GM21723 (cell line): Measurements from ENCODE around the gene CAMK1D.
A peak's percentile ranks its signal among the peaks of the same experiment; 100 is the strongest.
"Not testable (repeated sequence)": the region's sequence is repeated elsewhere in the genome, so short reads cannot be mapped to it uniquely, and the experiment has no call there.

ENCODE experiments used
- ATAC-seq: cut with Tn5 transposase; IDR thresholded peaks from one replicate; pipeline ENCODE4 v1.9.1; 2021; ENCODE audit warnings: mild to moderate bottlenecking, moderate library complexity; ENCODE audit not compliant: unreplicated experiment

Gene CAMK1D

DNA sequence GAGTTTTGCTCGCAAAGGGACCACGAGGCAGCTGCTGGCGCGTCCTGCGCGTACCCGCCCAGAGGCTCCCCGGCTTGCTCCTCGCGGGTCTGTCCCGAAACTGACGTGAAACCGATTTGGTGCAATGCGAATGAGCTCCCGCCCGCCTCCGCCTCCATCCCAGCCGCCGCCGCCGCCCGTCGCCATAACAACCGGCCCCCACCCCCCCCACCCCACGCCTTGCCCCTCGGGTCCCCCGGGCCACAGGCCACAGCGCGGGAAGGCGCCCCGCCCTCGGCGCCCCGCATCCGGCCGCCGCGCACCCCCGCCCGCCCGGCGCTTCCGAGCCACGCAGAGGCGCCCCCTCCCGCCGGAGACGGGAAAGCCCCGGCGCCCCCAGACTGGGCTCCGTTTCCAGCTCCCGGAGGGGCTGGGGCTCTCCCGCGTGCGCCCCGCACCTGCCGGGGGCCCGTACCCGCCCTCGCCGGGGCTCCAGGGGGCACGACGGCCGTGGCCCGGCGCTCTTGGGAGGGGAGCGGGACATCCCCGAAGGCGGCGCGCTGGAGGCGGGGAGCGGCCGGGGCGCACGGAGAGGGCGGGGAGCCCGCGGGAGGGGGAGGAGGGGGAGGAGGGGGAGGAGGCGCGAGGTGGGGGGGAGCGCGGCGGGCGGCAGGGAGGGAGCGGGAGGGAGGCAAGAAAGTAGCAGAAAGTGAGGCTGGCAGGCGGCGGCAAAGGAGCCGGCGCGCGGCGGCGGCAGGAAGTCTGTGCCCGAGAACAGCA is at the start of gene CAMK1D:
CAMK1D (plus strand) TSS at position 678 of the 759 bp plus-strand sequence.
- peak; percentile 43 for ATAC-seq

DNA sequence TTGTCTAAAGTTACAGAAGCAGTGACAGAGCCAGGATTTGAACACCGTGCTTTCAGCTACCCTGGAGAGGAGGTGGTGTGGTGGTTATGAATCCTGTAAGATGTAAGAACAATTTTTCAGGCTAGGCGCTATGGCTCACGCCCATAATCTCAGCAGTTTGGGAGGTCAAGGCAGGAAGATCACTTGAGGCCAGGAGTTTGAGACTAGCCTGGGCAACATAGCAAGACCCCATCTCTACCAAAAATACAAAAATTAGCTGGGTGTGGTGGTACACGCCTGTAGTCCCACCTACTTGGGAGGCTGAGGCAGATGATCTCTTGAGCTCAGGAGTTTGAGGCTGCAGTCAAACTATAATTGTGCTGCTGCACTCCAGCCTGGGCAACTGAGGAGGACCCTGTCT is 48.3 kb upstream of the CAMK1D start:
- ATAC-seq, result not testable (repeated sequence)

DNA sequence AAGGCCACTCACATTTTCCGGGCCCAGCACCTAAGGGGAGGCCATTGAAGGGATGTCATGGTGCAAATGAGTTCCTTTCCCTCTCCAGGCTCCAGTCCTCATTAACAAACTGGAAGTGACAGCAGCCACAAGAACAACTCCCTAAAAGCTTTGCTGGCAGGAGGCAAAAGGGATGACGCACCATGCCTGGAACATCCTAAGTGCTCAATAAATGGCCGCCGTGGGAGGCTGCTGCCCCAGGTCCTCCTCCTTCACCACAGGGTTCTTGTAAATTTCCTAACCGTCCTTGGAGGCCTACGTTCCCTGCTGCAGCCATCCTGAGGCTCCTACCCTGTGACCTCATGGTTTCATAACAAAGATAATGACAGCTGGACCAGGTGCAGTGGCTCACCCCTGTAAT is 41.3 kb upstream of the CAMK1D start:
- no peak for ATAC-seq

DNA sequence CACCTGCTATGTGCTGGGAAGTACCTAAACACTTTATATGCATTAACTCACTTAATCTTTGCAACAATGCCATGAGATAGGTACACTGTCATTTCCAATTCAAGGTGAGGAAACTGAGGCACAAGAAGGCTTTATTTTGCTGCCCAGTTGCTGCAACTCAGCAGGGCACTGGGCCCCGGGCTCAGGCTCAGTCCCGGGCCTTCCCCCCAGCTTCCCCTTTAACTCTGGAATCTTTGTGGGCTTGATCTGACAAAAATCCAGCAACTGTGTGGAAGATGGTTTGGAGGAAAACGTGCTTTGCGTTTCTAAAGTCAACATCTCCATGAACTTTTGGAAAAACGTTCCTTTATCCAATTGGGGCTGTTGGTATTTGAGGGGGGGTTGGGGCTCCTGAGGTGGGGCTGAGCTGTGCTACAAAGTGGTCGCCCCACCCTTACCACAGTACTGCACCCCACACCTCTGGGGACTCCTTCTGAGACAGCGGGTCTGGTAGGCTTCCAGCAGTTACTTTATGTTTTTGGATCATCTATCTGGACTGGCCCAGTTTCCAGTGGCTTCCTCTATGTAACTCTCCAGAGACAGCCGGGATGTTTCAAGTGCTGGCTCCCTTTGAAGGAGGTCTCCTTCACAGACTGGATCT is 40.5 kb upstream of the CAMK1D start:
- no peak for ATAC-seq

DNA sequence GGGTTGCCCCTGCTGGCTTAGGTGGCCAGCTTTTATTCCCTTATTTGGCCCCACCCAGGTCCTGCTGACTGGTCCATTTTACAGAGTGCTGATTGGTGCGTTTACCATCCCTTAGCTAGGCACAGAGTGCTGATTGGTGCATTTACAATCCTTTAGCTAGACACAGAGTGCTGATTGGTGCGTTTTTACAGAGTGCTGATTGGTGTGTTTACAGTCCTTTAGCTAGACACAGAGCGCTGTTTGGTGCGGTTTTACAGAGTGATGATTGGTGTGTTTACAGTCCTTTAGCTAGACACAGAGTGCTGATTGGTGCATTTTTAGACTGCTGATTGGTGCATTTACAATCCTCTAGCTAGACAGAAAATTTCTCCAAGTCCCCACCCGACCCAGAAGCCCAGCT is 39.6 kb upstream of the CAMK1D start:
- not testable (repeated sequence) for ATAC-seq

DNA sequence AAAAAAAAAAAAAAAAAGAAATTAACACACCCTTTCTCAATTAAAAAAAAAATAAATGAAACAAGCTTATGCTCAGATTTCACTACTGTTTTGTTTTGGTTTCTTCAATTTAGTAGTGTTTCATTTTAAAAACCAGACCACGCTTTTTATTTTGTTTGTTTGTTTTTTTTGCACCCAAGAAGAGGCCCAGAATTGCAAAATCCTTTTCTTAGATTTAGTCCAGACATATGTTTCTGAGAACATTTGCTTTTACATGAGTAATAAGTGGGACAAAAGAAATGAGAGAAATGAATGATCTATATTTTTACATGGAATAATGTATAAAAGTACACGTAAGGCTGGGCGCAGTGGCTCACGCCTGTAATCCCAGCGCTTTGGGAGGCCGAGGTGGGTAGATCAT is 34.5 kb upstream of the CAMK1D start:
- ATAC-seq, result no peak

DNA sequence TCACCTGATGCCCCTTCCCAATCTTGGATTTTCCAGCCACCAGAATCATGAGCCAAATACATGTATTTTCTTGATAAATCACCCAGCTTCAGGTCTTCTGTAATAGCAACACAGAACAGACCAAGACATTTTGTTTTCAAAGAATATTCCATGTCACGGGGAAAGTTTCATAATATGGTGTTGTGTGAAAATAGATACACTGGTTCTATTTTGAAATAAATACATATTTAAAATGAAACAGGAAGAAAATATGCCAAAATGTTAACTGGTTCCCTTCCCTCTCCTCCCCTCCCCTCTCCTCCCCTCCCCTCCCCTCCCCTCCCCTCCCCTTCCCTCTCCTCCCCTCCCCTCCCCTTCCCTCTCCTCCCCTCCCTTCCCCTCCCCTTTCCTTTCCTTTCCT is 30.3 kb upstream of the CAMK1D start:
- ATAC-seq, result no peak

DNA sequence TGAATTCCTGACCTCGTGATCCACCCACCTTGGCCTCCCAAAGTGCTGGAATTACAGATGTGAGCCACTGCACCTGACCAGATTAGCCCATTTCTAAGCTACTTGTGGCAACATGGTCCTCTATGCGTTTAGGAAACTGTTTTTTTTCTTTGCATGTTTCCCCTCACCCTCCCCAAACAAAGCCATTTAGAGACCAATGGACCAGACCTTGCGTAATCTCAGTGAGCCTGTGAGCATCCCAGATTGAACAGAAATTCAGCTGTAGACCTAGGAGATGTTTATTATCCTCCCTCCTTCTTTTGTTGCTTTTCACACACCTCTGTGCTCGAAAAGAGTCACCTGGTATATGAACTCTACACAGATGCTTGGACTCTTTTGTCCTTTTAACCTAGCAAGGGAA is 28.5 kb upstream of the CAMK1D start:
- ATAC-seq, result no peak

DNA sequence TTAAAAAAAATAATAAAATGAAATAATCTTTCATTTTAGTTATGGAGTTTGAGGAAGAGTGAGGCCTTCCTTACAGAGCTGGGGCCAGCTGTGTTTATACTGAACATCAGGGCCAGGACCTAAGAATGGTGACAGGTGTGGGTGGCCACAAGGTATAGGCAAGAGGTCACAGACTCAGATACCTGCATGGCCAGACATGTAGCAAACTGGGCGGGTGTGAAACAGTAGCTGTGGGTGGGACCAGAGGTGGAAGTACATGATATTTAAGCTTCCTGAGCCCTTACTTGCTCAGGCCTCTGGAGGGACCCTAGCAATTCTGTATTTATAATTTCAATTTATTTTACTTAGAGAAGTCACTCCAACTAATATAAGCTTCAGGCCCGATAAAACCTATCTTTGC is 27.7 kb upstream of the CAMK1D start:
- ATAC-seq, result no peak

DNA sequence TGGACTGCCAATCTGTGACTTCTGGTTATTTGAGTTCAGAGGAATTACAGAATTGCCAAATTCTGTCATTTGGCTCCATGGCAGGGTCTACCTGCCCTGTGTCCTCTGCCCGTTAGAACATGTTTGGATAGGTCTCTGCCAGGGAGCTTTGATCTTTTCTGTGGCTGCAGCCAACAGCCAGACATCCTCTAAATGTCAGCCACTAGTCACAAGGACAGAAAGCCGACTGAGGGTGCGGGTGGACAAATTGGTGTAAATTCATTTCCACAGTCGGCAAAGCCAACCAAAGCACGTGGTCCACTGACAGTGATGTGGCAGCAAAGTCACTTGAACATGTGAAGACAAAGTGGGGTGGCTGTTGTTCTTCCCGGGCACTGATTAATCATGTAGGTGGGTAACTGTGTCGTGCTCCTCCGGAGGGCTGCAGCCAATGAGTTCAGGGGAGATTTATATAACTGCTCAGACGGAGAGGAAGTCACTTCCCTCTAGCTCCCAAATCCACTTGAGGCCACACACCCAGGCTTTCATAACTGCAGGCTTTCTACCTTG is 26.7 kb upstream of the CAMK1D start:
- no peak for ATAC-seq

DNA sequence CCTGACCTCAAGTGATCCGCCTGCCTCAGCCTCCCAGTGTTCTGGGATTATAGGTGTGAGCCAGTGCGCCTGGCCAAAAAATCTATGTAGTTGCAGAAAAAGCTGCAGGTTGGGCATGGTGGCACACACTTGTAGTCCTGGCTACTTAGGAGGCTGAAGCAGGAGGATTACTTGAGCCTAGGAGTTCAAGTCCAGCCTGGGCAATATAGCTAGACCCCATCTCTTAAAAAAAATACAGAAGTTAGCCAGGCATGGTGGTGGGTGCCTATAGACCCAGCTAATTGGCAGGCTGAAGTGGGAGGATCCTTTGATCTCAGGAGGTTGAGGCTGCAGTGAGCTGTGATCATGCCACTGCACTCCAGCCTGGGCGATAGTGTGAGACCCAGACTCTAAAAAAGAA is 24.8 kb upstream of the CAMK1D start:
- no peak for ATAC-seq

DNA sequence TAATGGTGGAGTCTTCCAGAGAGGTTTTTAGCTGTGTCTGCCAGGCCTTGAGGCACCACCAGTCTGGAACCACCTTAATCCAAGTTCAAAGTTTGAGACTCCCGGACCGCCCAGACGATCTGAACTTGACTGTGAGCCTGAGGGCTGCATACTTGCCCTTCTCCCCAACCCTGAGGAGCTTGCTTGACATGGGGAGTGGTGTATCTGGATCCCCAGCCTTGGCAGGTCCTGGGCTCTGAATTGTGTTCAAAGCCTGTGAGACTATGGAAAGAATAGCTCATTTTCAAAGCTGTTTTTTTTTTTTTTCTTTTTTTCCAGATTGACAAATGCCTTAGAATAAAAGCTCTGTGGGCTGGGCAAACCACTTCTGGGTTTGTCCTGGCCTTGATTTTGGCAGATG is 22.3 kb upstream of the CAMK1D start:
- no peak for ATAC-seq

DNA sequence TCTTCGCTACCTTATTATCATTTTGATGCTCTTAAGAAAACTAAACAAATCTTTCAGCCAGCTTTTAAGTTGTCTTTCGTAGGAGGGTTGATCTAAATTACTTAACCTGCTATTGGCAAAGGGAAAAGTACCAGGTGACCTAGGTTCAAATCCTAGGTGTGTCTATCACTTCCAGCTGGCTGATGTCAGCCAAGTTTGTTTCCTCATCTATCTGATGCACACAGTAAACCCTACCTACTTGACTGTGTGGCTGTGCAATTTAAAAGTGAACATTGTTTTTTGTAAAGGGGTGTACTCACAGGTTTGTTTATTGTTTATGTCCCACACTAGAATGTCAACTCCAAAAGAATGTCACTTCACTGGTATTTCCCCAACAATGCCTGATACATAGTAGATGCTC is 21.9 kb upstream of the CAMK1D start:
- ATAC-seq, result no peak

DNA sequence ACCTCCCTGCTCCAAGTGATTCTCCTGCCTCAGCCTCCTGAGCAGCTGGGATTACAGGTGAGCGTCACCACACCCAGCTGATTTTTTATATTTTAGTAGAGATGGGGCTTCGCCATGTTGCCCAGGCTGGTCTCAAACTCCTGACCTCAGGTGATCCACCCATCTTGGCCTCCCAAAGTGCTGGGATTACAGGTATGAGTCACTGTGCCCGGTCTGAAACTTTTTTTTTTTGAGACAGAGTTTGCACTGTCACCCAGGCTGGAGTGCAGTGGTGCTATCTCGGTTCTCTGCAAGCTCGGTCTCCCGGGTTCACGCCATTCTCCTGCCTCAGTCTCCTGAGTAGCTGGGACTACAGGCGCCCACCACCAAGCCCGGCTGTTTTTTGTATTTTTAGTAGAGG is 21.0 kb upstream of the CAMK1D start:
- ATAC-seq, result not testable (repeated sequence)

DNA sequence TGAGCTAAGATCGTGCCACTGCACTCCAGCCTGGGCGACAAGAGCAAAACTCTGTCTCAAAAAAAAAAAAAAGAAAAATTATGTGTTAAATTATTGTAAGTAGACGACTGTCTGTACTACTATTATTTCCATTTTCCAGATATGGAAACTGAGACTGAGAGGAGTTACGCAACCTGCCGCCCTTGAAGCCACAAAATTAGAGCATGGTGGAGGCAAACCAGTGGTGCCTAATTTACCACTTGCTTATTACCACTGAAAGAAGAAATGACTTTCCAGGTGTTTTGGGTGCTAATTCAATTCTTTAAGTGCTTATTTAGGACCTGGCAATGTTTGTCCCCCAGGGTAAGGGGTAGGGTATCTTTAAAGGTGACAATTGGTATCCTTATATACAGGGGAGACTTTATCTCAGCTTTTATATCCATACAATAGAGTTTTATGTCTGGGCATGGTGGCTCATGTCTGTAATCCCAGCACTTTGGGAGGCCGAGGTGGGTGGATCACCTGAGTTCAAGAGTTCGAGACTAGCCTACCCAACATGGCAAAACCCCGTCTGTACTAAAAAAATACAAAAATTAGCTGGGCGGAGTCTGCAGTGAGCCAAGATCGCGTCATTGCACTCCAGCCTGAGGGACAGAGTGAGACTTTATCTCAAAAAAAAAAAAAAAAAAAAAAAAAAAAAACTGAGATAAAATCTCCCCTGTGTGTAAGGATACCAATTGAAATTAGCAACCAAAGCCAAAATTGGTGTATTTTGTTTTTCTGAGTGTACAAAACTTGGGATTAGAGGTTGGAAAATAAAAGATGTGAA is 16.6 kb upstream of the CAMK1D start:
- ATAC-seq, result no peak

DNA sequence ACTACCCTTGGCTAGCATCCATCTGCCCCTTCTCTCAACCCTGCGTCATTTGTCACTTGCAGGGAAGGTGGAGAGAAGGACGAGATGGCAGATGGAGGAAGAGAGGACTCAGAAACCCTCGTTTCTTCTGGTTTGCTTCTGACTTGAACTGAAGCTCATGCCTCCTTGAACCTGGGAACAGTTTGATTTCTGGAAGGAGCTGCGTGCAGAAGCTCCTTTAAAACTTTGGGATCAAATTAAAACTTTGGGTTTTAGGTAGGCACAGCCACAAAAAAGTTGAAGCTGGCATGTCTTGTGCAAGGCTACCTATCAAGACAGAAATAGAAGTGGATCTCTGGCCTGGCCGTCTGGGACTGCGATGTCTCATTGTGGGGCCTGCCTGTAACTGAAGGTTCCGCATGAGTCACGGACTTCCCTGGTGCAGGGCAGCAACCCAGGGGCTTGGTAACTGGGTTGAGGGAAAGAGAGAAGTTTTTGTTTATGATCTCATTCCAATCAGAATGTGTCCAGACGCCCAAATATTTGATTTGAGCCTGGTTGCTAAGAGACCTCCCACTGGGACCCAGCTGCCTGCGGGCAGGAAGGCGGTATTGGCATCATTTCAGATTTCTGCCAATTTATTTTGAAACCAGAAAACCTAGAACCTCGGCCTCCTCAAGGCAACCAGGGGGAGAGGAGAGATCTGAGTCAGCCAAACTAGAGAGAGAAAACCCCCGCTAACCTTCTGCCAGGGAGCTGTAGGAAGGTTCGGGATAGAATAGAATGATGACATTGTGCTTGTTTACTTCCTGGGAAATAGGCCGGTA is 15.8 kb upstream of the CAMK1D start:
- peak; percentile 75 for ATAC-seq

DNA sequence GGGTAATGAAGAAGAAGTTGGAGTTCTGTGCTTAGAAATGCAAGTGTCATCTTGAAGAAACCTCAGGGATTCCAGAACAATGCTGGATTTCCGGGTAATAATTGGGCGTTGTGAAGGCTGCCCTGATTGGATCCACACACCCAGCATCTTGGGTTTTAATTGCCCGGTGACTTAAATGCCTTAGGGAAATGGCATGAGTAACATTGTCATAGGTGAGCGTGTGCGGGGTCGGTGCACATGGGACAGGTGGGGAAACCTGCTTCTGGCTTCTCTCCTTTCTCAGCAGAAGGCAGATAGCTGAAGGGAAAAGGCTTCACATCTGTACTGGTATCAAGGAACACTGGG is 15.2 kb upstream of the CAMK1D start:
- peak; percentile 10 for ATAC-seq

DNA sequence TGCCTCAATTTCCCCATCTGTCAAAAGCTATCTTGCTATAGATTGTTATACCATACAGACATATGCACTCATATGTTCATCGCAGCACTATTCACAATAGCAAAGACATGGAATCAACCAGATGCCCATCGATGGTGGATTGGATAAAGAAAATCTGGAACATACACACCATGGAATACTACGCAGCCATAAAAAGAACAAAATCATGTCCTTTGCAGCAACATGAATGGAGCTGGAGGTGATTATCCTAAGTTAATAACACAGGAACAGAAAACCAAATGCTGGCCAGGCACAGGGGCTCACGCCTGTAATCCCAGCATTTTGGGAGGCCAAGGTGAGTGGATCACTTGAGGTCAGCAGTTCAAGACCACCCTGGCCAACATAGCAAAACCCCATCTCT is 14.2 kb upstream of the CAMK1D start:
- ATAC-seq, result not testable (repeated sequence)

DNA sequence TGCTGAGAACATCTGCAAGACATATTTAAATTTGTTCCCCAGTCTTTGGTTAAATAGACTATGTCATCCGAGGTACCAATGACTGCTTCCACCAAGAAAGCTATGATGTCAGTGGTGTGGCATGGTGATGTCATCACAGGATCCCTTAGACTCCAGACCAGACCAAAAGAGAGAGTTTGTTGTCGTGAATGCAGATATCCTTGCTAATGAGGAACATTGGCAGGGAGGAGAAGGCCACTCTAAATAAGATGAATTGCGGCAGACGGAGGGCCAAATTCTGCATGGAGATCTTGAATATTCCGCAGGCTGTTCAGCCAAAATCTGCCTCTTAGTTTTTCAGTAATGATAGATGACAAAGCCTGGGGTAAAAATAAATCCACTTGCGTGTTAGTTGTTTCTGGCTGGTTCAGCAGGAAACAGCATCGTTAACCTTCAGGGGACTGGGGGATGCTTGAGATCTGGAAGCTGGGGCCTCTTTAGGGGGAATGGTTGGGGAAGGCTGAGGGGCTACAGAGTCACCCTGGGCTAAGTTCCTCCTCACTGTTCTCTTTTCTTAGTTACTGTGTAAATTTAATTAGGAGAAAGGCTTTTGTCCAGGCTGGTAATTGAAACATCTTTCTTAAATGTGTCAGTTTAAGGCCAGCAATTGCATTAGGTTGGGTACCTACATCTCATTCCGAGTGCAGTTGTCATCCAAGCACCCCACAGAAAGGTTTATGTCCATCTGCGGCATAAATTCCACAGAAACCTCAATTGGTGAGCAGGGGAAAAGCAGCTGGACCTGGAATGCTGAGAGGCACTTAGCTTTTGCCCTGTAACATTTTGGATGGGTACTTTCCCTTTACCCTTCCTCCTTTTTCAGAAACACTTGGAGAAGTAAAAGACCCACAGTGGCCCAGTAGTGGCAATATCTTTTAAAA is 11.6 kb upstream of the CAMK1D start:
- no peak for ATAC-seq

DNA sequence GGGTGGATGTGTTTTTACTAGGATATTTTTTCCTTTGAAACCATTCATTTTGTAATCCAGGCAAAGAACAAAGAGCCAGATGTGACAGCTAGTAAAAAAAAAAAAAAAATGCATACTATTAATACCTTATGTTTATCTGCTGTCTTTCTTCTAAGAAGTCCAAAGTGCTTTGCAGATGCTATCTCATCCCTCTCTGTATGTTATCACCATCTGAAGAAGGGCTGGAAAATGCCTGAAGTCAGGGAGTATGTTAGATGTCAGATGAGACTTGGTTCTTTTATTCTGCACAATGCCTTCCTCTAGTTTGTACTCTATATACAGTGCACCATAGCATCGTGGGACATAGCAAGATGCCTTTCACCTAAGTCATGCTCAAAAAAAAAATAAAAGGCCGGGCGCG is 10.4 kb upstream of the CAMK1D start:
- no peak for ATAC-seq
